Superior temporal gyrus (tissue), 1 donor: Measurements from ENCODE around the gene RGS7.
"Not testable (repeated sequence)": the region's sequence is repeated elsewhere in the genome, so short reads cannot be mapped to it uniquely, and the experiment has no call there.

ENCODE experiments used
- DNase-seq: peaks from one replicate; pipeline ENCODE4 v3.0.0-alpha.2; 2016; ENCODE audit errors: extremely low spot score

RGS7 gene

GRCh38 chr1:240985081-240985480 is 371.9 kb downstream of the RGS7 start:
- DNase-seq: peak; percentile 32

GRCh38 chr1:240980342-240980741 is 376.7 kb downstream of the RGS7 start:
- DNase-seq: no peak

- DNase-seq: no peak
Observed at GRCh38 chr1:240976685-240977084, 380.3 kb downstream of the RGS7 start.

- no peak for DNase-seq
Observed at GRCh38 chr1:240973875-240974274, 383.1 kb downstream of the RGS7 start.

GRCh38 chr1:240972059-240972458 is 384.9 kb downstream of the RGS7 start:
- not testable (repeated sequence) for DNase-seq

- no peak for DNase-seq
Observed at GRCh38 chr1:240970253-240970652, 386.8 kb downstream of the RGS7 start.

GRCh38 chr1:240968864-240969263 is 388.1 kb downstream of the RGS7 start:
- no peak for DNase-seq

- peak; percentile 31 for DNase-seq
Observed at GRCh38 chr1:240967070-240967724, 389.8 kb downstream of the RGS7 start.

- no peak for DNase-seq
Observed at GRCh38 chr1:240965581-240966091, 391.4 kb downstream of the RGS7 start.

GRCh38 chr1:240962086-240962485 is 394.9 kb downstream of the RGS7 start:
- no peak for DNase-seq

- no peak for DNase-seq
Observed at GRCh38 chr1:240956424-240956823, 400.6 kb downstream of the RGS7 start.

GRCh38 chr1:240956020-240956419 is 401.0 kb downstream of the RGS7 start:
- DNase-seq: no peak

GRCh38 chr1:240947438-240948224 is 409.4 kb downstream of the RGS7 start:
- DNase-seq: no peak

GRCh38 chr1:240946926-240947325 is 410.1 kb downstream of the RGS7 start:
- DNase-seq: no peak

GRCh38 chr1:240942901-240943300 is 414.1 kb downstream of the RGS7 start:
- no peak for DNase-seq

GRCh38 chr1:240941701-240942370 is 415.2 kb downstream of the RGS7 start:
- no peak for DNase-seq

GRCh38 chr1:240936911-240937668 is 419.9 kb downstream of the RGS7 start:
- no peak for DNase-seq

GRCh38 chr1:240935920-240936319 is 421.1 kb downstream of the RGS7 start:
- DNase-seq: no peak

- no peak for DNase-seq
Observed at GRCh38 chr1:240931031-240931430, 426.0 kb downstream of the RGS7 start.

GRCh38 chr1:240928265-240928664 is 428.7 kb downstream of the RGS7 start:
- DNase-seq: no peak

- no peak for DNase-seq
Observed at GRCh38 chr1:240927821-240928220, 429.2 kb downstream of the RGS7 start.

GRCh38 chr1:240925273-240925672 is 431.7 kb downstream of the RGS7 start:
- DNase-seq: no peak
